HG02938 (cell line): ENCODE results near the gene RPS6KA1.
"Not testable (repeated sequence)": the region's sequence is repeated elsewhere in the genome, so short reads cannot be mapped to it uniquely, and the experiment has no call there.

Source experiments
- ATAC-seq: cut with Tn5 transposase; IDR thresholded peaks from one replicate; pipeline ENCODE4 v1.9.1; 2021; ENCODE audit warnings: mild to moderate bottlenecking, moderate library complexity; ENCODE audit not compliant: unreplicated experiment

Gene RPS6KA1

GRCh38 chr1:26585471-26585870 lies 55.9 kb downstream of the RPS6KA1 start:
- no peak for ATAC-seq

GRCh38 chr1:26593385-26593784 lies 63.8 kb downstream of the RPS6KA1 start:
- no peak for ATAC-seq

DNA sequence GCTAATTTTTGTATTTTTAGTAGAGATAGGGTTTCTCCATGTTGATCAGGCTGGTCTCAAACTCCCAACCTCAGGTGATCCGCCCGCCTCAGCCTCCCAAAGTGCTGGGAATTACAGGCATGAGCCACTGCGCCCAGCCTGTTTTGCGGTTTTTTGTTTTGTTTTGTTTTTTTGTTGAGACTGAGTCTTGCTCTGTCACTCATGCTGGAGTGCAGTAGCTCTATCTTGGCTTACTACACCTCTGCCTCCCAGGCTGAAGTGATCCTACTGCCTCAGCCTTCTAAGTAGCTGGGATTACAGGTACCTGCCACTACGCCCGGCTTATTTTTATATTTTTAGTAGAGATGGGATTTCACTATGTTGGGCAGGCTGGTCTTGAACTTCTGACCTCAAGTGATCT lies 65.0 kb downstream of the RPS6KA1 start:
- not testable (repeated sequence) for ATAC-seq

DNA sequence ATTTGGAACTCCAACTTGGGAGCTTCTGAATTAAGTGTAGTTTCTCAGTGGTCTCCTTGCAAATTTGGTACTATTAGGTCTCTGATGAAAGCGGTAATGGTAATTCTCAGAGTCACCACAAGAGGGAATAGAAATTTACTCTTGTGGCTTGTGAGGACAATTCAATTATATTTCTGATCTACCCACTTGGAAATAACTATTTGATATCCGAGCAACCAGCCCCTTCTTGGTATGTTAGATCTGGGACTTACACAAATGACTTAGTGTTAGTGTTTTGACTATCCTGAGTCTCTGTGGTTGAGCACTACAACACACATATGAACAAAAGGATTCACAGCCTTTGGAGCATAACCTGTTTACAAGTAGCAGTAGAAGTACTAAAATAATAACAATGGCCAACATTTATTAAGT lies 68.1 kb downstream of the RPS6KA1 start:
- ATAC-seq: no peak

GRCh38 chr1:26598890-26599289 lies 69.3 kb downstream of the RPS6KA1 start:
- ATAC-seq: no peak

- no peak for ATAC-seq
Measured at GRCh38 chr1:26602378-26602959, 72.9 kb downstream of the RPS6KA1 start.

- no peak for ATAC-seq
Measured at GRCh38 chr1:26603856-26604255, 74.3 kb downstream of the RPS6KA1 start.

DNA sequence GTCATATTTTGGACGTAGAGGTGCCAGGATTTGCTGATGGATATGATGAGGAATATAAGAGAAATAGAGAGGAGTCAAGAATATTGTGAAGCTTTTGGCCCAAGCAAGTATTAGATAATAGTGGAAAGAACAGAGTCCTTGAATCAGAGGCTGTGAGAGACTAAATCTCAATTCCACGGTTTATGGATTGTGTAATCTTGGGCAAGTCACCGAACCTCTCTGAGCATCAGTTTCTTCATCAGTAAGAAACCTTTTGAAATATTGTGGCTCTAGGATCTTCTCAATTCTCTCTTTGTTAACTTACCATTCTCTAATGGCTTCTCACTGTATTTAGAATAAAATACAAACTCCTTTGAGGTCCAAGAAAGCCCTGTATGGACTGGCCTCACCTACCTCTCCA lies 77.6 kb downstream of the RPS6KA1 start:
- no peak for ATAC-seq

GRCh38 chr1:26608895-26609294 lies 79.3 kb downstream of the RPS6KA1 start:
- ATAC-seq: no peak

- no peak for ATAC-seq
Measured at GRCh38 chr1:26610781-26611180, 81.2 kb downstream of the RPS6KA1 start.

DNA sequence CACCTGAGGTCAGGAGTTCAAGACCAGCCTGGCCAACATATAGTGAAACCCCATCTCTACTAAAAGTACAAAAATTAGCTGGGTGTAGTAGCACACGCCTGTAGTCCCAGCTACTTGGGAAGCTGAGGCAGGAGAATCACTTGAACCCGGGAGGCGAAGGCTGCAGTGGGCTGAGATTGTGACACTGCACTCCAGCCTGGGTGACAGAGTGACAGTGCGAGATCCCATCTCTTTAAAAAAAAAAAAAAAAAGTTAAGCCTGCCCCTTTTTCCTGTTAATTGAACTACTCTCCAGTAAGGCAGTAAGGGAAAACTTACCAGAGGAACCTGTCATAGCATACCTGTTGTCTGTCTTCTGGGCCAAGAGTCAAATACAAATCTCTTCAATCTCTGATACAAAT lies 83.1 kb downstream of the RPS6KA1 start:
- not testable (repeated sequence) for ATAC-seq

DNA sequence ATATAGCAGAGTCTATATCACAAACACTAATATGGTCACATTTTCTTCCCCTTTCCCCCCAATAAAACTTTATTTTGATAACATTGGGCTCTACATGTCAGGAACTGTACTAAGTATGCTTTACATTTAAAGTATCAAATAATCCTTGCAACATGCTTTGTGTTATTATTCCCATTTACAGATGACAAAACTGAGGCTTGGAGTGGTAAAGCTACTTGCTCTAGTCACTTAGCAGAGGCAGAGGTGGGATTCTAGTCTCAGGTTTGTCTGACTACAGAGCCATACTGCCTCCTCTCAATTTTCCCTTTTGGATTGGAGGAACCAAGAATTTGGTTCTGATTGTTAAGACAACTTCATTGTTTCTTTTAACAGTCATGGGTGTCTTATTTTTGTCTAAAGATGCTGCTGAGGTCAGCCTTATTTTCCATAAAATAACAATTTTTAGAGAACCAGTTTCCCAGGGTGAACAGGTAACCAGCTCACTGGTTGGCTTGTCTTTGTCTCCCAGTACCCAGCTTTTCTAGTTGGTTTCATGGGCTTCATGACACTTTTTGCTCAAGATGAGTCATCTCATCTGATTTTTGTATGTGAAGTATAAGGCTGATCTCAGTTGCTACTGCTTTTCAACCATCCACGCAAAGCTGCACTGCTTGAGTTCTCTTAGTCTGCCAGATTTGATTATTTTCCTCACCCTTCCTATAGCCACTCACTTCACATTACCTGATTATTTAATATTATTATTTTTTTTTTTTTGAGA lies 85.3 kb downstream of the RPS6KA1 start:
- no peak for ATAC-seq

- ATAC-seq: no peak
Measured at GRCh38 chr1:26616881-26617280, 87.3 kb downstream of the RPS6KA1 start.

- ATAC-seq: no peak
Measured at GRCh38 chr1:26618561-26618960, 89.0 kb downstream of the RPS6KA1 start.
